ENCODE data around the gene CSMD2.

Gene CSMD2

GRCh38 chr1:34132161-34132420 is 32.9 kb downstream of the CSMD2 start:
- no peak for DNase-seq (ENCODE audit: low read depth, low spot score)
- no peak for TF ChIP-seq CTCF (IDR thresholded peaks at IDR 0.05; ENCODE audit: insufficient read depth, low read length, missing control alignments)
- ChIA-PET POLR2A (no interaction called here), CTCF (interaction anchor here (0.9 kb wide), 1 partner anchor 31 kb away, joined by 3 read pairs; no protein-coding TSS in a partner anchor)
- no peak overlapping the region for H3K4me3 ChIP-seq (ENCODE audit: low read depth, low read length)

GRCh38 chr1:34131396-34132160 is 33.5 kb downstream of the CSMD2 start:
- DNase-seq (ENCODE audit: low read depth, low spot score), result no peak
- no peak overlapping the region for H3K4me3 ChIP-seq (ENCODE audit: low read depth, low read length)
- ChIA-PET CTCF (interaction anchor here (0.9 kb wide), 1 partner anchor 32 kb away, joined by 3 read pairs; no protein-coding TSS in a partner anchor), POLR2A (no interaction called here)
- TF ChIP-seq CTCF (IDR thresholded peaks at IDR 0.05; ENCODE audit: insufficient read depth, low read length, missing control alignments), result no peak

- ChIA-PET CTCF (interaction anchor here (1.1 to 1.5 kb wide), 2 partner anchors 33 to 497 kb away, joined by 3 to 6 read pairs; no protein-coding TSS in a partner anchor), POLR2A (no interaction called here)
These were observed 34.7 kb downstream of the CSMD2 start for GRCh38 chr1:34130306-34130705.

GRCh38 chr1:34129630-34130029 is 35.4 kb downstream of the CSMD2 start:
- H3K4me3 ChIP-seq (ENCODE audit: low read depth, low read length), result no peak overlapping the region
- ChIA-PET POLR2A (no interaction called here), CTCF (interaction anchor here (1.1 to 1.5 kb wide), 2 partner anchors 34 to 496 kb away, joined by 3 to 6 read pairs; no protein-coding TSS in a partner anchor)
- no peak for DNase-seq (ENCODE audit: low read depth, low spot score)
- no peak for TF ChIP-seq CTCF (IDR thresholded peaks at IDR 0.05; ENCODE audit: insufficient read depth, low read length, missing control alignments)

More at GRCh38 chr1:34130306-34130705, 34.7 kb downstream of the CSMD2 start:
- no peak for TF ChIP-seq CTCF (IDR thresholded peaks at IDR 0.05; ENCODE audit: insufficient read depth, low read length, missing control alignments)
- DNase-seq (ENCODE audit: low read depth, low spot score), result no peak
- H3K4me3 ChIP-seq (ENCODE audit: low read depth, low read length), result no peak overlapping the region

- ChIA-PET POLR2A (no interaction called here), CTCF (interaction anchor here (1.1 kb wide), 1 partner anchor 15 kb away, joined by 3 read pairs; no protein-coding TSS in a partner anchor)
- DNase-seq (ENCODE audit: low read depth, low spot score), result no peak
- H3K4me3 ChIP-seq (ENCODE audit: low read depth, low read length), result no peak overlapping the region
- no peak for TF ChIP-seq CTCF (IDR thresholded peaks at IDR 0.05; ENCODE audit: insufficient read depth, low read length, missing control alignments)
These were observed 36.7 kb downstream of the CSMD2 start for GRCh38 chr1:34128186-34128889.

Measured in AG04449 (cell line).